Sciatic nerve (tissue), 2 donors: ENCODE measurements around the gene AP3D1. TPM values are rescaled to one million over a fixed set of nuclear protein-coding genes. Genes with fewer than 3 reads are reported as not detected.

Experiments
- ATAC-seq: fragments of 200-7000 bp; cut with Tn5 transposase; one replicate; pipeline ENCODE4 v1.9.1; 2020; ENCODE audit warnings: mild to moderate bottlenecking, moderate library complexity
- DNase-seq: peaks from one replicate; pipeline ENCODE4 v3.0.0-alpha.2; 2020; ENCODE audit warnings: low spot score
- intact Hi-C: fragments of 100-400 bp; cut with DNase I; formaldehyde crosslinking; loops from one replicate; pipeline ENCODE4 v1.14.2; 2022
- total RNA-seq: library from RNA; stranded (reverse); fragmentation: NEBNext Ultra II Directional; extraction: Animal tissue kit (Norgen Biotek cat#: 25700); gene quantifications from one replicate; pipeline ENCODE4 v1.2.1, GENCODE V29; 2021
- donor health status: DM: no; HTN: no; CAD: no.
- donor health status: DM: no; HTN: no; CAD: no.

Gene AP3D1
- total RNA-seq, 1 donor from 2014 or later: 81.4 TPM

GRCh38 chr19:2058570-2059421, 92.6 kb downstream of the AP3D1 start:
- no peak for DNase-seq
- intact Hi-C loops: no loop called here
- ATAC-seq: no peak

GRCh38 chr19:2057484-2058469, 93.6 kb downstream of the AP3D1 start:
- intact Hi-C loops: no loop called here
- DNase-seq: peak; percentile 68
- no peak for ATAC-seq

- no peak for ATAC-seq
- DNase-seq: peak; percentile 72
- intact Hi-C loops: no loop called here
Measured at GRCh38 chr19:2056837-2057192, 94.6 kb downstream of the AP3D1 start.

- DNase-seq: peak; percentile 82
- intact Hi-C loops: no loop called here
Measured at GRCh38 chr19:2055931-2056836, 95.2 kb downstream of the AP3D1 start.

GRCh38 chr19:2054763-2055162, 96.6 kb downstream of the AP3D1 start:
- intact Hi-C loops: no loop called here
- ATAC-seq (no peak), DNase-seq (no peak)

More at GRCh38 chr19:2055931-2056836, 95.2 kb downstream of the AP3D1 start:
- peak; percentile 73 for ATAC-seq

GRCh38 chr19:2053601-2054389, 97.6 kb downstream of the AP3D1 start:
- intact Hi-C loops: no loop called here
- DNase-seq (peak; percentile 82), ATAC-seq (peak; percentile 0)

- intact Hi-C loops: no loop called here
- ATAC-seq (no peak), DNase-seq (peak; percentile 78)
Measured at GRCh38 chr19:2051773-2052704, 99.3 kb downstream of the AP3D1 start.

GRCh38 chr19:2050991-2051772, 100.2 kb downstream of the AP3D1 start, which contains the start of gene MKNK2:
Gene MKNK2 (minus strand): TSS chr19:2051244. CDS start chr19:2050851, 393 bp downstream.
- peak; percentile 97 for DNase-seq
- peak; percentile 67 for ATAC-seq
- intact Hi-C loops: no loop called here

Other genes with a start within 250 kb of the AP3D1 start
- gene ADAT3, start 246.2 kb downstream of the AP3D1 start, total RNA-seq: 4.3 TPM
- 53.5 TPM for gene SCAMP4, start 246.2 kb downstream of the AP3D1 start, total RNA-seq
- gene CSNK1G2, start 210.4 kb downstream of the AP3D1 start, total RNA-seq: 51.6 TPM
- gene BTBD2, start 135.9 kb downstream of the AP3D1 start, total RNA-seq: 65.7 TPM
- 140 TPM for gene MKNK2, start 100.3 kb downstream of the AP3D1 start, total RNA-seq
- gene MOB3A, start 55.2 kb downstream of the AP3D1 start, total RNA-seq: 54.0 TPM
- 37.8 TPM for gene IZUMO4, start 54.7 kb downstream of the AP3D1 start, total RNA-seq
- 26.3 TPM for gene DOT1L, start 12.4 kb upstream of the AP3D1 start, total RNA-seq
- 34.2 TPM for gene PLEKHJ1, start 84.8 kb upstream of the AP3D1 start, total RNA-seq
- gene SF3A2, start 85.3 kb upstream of the AP3D1 start, total RNA-seq: 65.0 TPM
- 1.3 TPM for gene AMH, start 97.8 kb upstream of the AP3D1 start, total RNA-seq
- gene JSRP1, start 104.9 kb upstream of the AP3D1 start, total RNA-seq: not detected
- 0.71 TPM for gene PEAK3, start 130.6 kb upstream of the AP3D1 start, total RNA-seq
- not detected for gene LINGO3, start 156.6 kb upstream of the AP3D1 start, total RNA-seq
- gene LSM7, start 177.0 kb upstream of the AP3D1 start, total RNA-seq: 46.9 TPM
- 48.0 TPM for gene SPPL2B, start 177.1 kb upstream of the AP3D1 start, total RNA-seq
- not detected for gene TMPRSS9, start 208.7 kb upstream of the AP3D1 start, total RNA-seq